K562 treated with DMSO at 1 percent for 24 hours (cell line): ENCODE measurements around the gene CMC2. TPM values are rescaled to one million over a fixed set of nuclear protein-coding genes. Genes with fewer than 3 reads are reported as not detected.

ENCODE experiments used
- total RNA-seq: library from RNA; unstranded; fragments of 300-600 nt; gene quantifications from 2 replicates; pipeline ENCODE4 v1.2.3, GENCODE V29; 2022; ENCODE audit warnings: low read depth; ENCODE audit not compliant: insufficient read depth

CMC2 gene
- 175 and 211 TPM in 2 replicates for total RNA-seq

DNA sequence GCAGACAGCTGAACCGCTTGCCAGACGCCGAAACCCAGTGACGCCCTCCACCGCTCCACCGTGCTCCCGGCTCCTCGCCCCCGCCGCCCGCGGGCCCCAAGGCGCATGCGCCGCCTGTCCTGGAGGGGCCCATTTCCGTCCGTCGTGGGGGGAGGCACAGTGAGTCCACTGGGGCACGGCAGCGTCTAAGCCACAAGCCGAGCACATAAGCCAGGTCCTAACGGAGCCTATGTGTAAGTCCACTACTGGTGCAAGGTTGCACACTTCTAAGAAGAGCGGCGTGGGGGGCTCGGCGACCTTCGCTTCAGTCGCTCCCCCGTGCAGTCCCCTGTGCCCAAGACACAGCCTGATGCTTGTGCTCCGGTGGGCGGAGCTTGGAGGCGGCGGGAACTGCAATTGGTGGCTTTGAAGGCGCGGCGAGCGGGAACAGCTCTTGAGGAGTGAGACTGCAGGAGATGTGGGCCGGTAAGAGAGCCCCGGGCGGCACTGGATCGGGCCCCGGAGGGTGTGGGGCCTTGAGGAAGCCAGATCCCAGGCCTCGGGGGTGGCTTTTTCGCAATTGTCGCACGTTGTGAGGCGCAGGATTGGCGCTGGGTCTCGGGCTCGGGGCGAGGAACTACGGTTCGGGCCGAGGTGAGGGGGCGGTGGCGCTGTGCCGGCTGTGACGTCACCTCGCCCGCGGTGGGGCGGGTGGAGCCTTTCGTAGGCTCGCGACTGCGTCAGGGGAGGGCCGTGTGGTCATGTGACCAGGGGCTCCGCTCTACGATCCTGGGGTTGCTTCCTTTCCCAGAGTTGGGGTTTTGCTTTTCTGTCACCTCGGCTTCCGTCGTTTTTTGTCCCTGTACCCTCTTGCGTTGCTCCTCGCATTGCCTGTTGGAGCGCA, at the start of gene CMC2, which contains the start of gene CENPN:
TSS of gene CMC2 (minus strand) at position 73 of the 883 bp plus-strand sequence. CDS start 9,491 bp downstream, outside the sequence.
TSS of gene CENPN (plus strand) at position 402 of the 883 bp plus-strand sequence. CDS start 4,726 bp downstream, outside the sequence.

DNA sequence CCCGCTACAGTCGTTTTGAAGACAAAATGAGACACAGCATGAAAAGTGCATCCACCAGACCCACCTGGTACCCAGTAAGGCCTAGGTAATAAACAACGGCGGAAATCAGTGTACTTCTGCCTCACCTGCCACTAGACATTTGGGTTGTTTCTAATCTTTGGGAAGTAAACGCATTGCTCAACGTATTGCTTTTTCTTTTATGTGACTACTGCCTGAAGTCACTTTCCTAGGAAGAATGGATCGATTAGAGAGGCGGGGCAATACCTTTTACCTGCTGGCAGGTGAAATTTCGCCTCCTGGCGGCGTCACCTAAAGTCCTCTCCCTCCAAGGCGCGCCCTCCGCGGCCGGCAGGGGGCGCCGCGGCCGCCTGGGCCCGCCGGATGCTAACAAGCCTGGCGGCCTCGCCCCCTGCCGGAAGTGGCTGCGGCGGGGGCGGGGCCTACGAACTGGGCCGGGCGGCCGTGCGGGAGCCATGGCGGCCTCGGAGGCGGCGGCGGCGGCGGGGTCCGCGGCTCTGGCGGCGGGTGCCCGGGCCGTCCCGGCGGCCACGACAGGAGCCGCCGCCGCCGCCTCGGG, 28.8 kb upstream of the CMC2 start, which contains the start of gene ATMIN:
TSS of gene ATMIN (plus strand) at position 445 of the 577 bp plus-strand sequence. CDS start at position 474, 29 bp downstream.

Other genes starting within 250 kb of the CMC2 start
- gene CDYL2, start 202.3 kb downstream of the CMC2 start, total RNA-seq = 0.03 and 0.79 TPM in 2 replicates
- gene CENPN, start 329 bp upstream of the CMC2 start, total RNA-seq = 119 and 125 TPM in 2 replicates
- 16.2 and 17.2 TPM in 2 replicates for gene ATMIN, start 29.0 kb upstream of the CMC2 start, total RNA-seq
- 1.1 and 1.2 TPM in 2 replicates for gene C16orf46, start 70.4 kb upstream of the CMC2 start, total RNA-seq
- 23.6 and 26.2 TPM in 2 replicates for gene GCSH, start 89.5 kb upstream of the CMC2 start, total RNA-seq
- 0.14 TPM in 1 of 2 replicates, not detected in the other for gene BCO1, start 231.8 kb upstream of the CMC2 start, total RNA-seq